Stimulated activated CD4-positive, alpha-beta T cell treated with anti-CD3 and anti-CD28 coated beads, Interleukin-4, amount 100 ng/mL, for 4 hours (primary cell): ENCODE results near the gene MANBA.
"Not testable (repeated sequence)": the region's sequence is repeated elsewhere in the genome, so short reads cannot be mapped to it uniquely, and the experiment has no call there.

Experiments
- DNase-seq, 2 experiments: peaks; one replicate each; pipeline ENCODE4 v3.0.0-alpha.2; 2020

Gene MANBA

DNA sequence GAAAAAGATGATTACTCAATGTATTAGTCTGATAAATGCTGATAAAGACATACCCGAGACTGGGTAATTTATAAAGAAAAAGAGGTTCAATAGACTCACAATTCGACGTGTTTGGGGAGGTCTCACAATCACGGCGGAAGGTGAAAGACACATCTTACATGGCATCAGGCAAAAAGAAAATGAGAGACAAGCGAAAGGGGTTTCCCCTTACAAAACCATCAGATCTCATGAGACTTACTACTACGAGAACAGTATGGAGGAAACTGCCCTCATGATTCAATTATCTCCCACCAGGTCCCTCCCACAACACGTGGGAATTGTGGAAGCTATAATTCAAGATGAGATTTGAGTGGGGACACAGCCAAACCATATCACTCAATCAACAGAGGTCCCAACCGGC lies 141.7 kb downstream of the MANBA start:
- DNase-seq = not testable (repeated sequence)

DNA sequence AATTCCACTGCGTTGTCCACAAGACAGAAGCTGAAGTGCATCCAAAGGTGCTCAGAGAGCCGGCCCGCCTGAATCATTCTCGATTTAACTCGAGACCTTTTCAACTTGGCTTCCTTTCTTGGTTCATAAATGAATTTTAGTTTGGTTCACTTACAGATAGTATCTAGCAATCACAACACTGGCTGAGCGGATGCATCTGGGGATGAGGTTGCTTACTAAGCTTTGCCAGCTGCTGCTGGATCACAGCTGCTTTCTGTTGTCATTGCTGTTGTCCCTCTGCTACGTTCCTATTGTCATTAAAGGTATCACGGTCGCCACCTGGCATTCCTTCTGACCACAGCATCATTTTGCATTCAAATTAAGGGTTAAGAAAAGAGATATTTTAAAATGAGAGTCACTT lies 144.1 kb downstream of the MANBA start:
- no peak for DNase-seq

- no peak for DNase-seq
Observed at GRCh38 chr4:102614801-102615200, 146.0 kb downstream of the MANBA start.

- peak in 1 of 2 experiments; percentile 45 for DNase-seq
Observed at GRCh38 chr4:102612824-102613366, 147.9 kb downstream of the MANBA start.

- no peak for DNase-seq
Observed at GRCh38 chr4:102612210-102612609, 148.6 kb downstream of the MANBA start.

DNA sequence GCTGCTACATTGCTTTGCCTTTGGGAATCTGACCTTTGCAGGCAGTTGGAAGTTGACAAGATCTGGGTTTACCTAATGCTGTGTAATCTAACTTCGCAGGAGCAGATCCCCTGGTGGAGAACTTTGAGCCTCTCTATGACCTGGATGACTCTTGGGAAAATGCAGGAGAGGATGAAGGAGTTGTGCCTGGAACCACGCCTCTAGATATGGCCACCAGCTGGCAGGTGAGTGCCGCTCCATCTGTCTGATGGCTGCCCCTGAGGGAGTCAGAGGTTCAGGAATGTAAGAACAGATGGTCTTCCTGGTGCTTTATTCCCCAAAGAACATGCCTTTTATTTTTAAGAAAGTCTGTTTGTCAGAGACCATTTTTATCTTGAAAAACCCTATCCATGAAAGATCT lies 150.3 kb downstream of the MANBA start:
- DNase-seq = no peak

GRCh38 chr4:102610007-102610406 lies 150.8 kb downstream of the MANBA start:
- no peak for DNase-seq

- DNase-seq = no peak
Observed at GRCh38 chr4:102608190-102608589, 152.6 kb downstream of the MANBA start.

GRCh38 chr4:102606846-102607450 lies 153.8 kb downstream of the MANBA start:
- DNase-seq = no peak

DNA sequence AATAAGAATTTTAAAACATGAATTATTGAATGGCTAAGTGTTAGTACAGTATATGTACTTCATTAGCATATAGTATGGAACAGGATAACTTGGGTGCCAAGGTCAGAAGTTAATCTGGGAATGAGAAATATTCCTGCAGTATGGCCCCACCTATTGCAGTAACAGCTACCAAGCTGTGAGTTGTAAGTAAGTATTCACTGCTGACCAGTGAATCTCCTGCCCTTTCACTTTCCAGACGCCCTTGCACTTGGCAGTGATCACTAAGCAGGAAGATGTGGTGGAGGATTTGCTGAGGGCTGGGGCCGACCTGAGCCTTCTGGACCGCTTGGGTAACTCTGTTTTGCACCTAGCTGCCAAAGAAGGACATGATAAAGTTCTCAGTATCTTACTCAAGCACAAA lies 154.5 kb downstream of the MANBA start:
- no peak for DNase-seq

DNA sequence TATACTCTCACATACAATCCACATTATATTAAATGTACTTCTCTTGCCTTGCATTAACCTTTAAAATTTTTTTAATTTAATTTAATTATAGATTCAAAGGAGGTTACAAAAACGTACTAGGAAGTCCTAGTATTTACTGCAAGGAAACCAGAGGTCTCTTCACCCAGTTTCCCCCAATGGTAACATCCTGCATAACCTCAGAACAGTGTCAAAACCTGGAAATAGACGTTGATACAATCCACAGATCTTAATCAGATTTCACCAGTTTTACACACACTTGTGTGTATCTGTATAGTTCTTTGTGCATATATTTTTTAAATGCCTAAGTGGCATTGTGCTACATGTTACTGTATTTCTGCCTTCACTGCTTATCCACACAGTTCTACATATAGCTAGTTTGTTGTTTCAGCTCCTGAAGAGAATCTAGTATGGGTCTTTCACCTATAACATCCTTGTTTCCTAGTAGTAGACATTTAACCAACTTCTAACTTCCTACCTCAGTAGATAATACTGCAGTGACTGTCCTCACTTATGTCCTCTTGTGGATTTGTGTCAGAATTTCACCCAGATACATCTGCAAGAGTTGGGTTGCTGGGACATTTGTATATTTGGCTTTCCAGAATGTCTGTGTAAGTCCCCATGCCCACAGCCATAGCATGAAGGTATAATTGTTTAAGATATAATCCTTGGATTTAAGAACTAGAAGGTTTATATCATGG lies 156.4 kb downstream of the MANBA start:
- DNase-seq = no peak

DNA sequence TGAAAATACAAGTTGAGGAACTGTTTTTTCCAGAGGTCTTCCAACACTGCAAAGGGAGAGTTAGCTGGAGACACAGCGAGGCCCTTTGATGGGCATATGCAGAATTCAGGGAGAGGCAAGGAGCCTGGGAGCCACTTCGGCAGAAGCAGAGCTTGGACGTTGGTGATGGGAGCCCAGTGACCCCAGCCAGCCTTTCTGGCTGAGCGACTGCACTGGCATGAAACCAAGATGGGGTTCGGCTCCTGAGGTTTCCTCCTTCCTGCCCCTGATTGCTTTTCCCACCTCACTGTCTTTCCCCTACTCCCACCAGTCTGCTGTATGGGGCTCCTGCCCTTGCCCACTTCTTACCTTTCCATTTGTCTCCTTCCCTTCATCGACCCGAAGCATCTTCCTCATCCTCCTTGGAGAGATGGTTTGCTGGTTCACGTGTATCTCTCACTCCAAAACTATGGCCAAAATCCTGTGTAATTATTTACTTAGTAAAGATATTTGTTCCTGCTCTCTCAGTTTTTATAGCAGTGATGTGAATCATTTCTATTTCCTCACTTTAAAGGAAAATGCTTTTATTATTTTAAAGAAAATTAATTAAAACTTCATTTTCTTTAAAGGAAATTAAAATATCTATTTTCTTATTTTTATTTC lies 159.1 kb downstream of the MANBA start:
- DNase-seq = no peak

- no peak for DNase-seq
Observed at GRCh38 chr4:102600689-102601088, 160.1 kb downstream of the MANBA start.

- no peak for DNase-seq
Observed at GRCh38 chr4:102599886-102600285, 160.9 kb downstream of the MANBA start.

DNA sequence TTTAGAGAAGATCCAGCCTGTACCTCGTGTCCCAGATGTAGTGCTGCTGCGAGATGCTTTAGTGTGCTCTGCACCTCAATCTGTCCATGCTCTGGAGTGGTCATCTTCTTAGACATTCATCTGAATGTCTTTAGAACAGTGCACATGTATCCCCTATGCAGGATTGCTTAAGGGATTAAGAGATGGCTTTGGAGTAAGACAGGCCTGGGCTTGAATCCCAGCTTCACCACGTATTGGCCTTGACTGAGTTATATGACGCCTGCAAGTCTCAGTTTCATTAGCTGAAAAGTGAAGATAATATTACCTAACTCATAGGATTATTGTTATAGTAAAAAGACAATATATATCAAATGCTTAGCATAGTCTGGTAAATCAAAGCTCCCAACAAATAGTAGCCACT lies 161.3 kb downstream of the MANBA start:
- no peak for DNase-seq

DNA sequence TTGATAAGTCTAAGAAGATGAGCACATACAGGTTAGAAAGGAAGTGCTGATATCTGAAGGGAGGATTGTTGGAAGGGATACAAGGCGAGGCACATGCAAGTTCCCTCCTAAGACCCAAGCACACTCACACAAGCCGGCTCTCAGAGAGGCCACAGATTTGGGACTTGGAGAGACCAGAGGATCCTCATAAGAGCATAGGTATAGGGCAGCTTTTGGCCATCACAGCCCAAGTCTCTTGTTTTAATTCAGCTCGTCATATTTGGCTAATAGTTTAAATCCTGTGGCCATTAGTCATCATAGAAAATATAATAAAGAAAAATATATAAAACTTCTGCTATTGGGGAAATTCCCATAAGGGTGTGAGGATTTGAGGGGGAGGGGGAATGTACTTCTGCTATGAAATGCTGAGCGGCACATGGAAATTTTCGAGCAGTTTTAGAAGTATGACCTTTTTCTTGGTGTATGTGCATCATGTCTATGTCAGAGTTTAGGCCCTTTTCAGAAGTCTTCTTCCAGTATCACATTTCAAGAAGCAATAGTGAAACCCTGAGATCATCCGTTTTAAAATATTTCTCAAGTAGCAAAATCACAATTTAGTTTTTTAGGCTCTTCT lies 161.9 kb downstream of the MANBA start:
- peak in 1 of 2 experiments; percentile 35 for DNase-seq

- DNase-seq = no peak
Observed at GRCh38 chr4:102598086-102598761, 162.5 kb downstream of the MANBA start.

DNA sequence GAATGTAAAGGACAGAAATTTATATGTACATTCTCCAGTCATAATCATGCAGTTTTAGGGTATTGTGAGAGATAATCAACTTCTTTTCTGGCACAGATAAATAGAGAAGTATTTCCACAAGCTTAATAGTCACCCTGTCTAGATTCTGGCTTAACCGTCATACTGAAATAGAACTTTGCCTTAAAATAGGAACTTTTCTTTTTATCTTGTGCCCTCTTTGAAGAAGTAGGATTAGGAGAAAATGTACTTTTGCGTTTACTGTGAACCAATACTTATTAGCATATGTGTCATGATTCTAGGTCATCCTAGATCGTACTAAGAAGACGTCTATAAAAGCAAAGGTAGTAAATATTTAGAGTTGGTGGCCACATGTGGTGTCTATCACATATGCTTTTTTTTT lies 164.2 kb downstream of the MANBA start:
- no peak for DNase-seq

- no peak for DNase-seq
Observed at GRCh38 chr4:102594000-102594399, 166.8 kb downstream of the MANBA start.

DNA sequence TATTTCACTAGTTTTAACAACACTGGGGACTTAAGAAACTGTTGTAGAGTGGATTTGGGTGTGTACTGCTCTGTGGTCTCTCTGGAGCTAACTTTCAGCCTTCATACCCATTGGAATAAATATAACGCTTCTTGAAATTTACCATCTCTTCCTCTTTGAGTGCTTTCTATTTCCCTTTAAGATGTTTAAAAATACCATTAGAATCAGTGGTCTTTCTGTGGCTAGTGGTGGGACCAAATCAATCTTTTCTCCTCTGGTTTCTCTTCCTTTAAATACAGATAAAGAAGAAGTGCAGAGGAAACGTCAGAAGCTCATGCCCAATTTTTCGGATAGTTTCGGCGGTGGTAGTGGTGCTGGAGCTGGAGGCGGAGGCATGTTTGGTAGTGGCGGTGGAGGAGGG lies 167.6 kb downstream of the MANBA start:
- DNase-seq = no peak

GRCh38 chr4:102592256-102592655 lies 168.5 kb downstream of the MANBA start:
- no peak for DNase-seq

- DNase-seq = no peak
Observed at GRCh38 chr4:102589743-102590142, 171.0 kb downstream of the MANBA start.

GRCh38 chr4:102586644-102587021 lies 174.1 kb downstream of the MANBA start:
- peak in 1 of 2 experiments; percentile 46 for DNase-seq
